ENCODE data around the gene ICE1.
"Not testable (repeated sequence)": the region's sequence is repeated elsewhere in the genome, so short reads cannot be mapped to it uniquely, and the experiment has no call there.

Gene ICE1

DNA sequence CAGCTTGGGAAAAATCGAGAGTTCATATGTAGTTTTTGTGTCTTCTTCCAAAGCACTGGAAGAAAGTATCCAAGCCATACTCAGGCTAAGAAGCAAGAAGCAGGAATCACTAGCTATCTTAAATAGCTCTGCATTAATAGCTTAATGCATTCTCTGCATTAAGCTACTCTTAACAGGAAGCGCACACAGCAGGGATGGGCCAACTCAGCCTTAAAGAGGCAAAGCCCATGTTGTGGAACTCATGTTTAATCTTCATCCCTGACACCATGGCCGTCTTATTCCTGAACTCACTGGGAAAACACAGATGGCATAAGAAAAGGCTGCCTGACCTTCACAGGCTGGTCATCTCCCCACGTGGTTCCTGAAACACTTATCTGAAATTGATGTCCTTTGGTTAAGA is 18.7 kb upstream of the ICE1 start:
- no peaks in the 10 kb centered on the region for H3K36me3 ChIP-seq (ENCODE audit: control insufficient read depth in 2 of 2, insufficient read depth in 2 of 2, low read length in 2 of 2)
- H3K4me3 ChIP-seq (ENCODE audit: low read length in 2 of 2), result no peak overlapping the region
- no peak overlapping the region for H3K27ac ChIP-seq (ENCODE audit: low read length)

DNA sequence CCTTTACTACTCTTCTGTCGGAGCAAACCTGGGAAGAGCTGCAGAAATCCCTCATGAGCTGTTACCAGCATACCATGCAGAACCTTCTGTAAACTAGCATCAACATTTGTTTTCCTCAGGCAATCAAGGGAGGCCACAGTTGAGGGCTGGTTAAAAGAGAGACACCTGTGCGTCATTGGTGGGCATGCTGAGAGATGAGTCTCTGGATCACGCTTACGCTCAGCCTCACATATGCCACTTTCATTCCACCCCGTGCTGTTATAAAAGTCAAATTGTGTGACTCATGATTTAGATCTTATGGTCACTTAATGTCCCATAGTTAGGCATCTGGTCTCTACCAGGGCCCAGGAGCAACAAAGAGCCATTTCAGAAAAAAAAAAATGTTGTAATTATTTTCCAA is 18.1 kb upstream of the ICE1 start:
- H3K36me3 ChIP-seq (ENCODE audit: control insufficient read depth in 2 of 2, insufficient read depth in 2 of 2, low read length in 2 of 2), result no peaks in the 10 kb centered on the region
- no peak overlapping the region for H3K4me3 ChIP-seq (ENCODE audit: low read length in 2 of 2)

More for the DNA sequence above, 18.7 kb upstream of the ICE1 start:
- no peak overlapping the region for H3K9ac ChIP-seq (ENCODE audit: low read length in 2 of 2)
- peaks cover 0 to 6% of the 10 kb centered on the region in 2 donors for H3K9me3 ChIP-seq (ENCODE audit: control insufficient read depth in 2 of 2, low read length in 2 of 2)
- H3K4me1 ChIP-seq (ENCODE audit: control insufficient read depth, insufficient read depth, low read length), result no peaks in the 10 kb centered on the region
- H3K27me3 ChIP-seq (ENCODE audit: control insufficient read depth in 1 of 2, insufficient read depth in 2 of 2, low read length in 2 of 2), result no peaks in the 10 kb centered on the region

GRCh38 chr5:5405441-5405840 is 17.0 kb upstream of the ICE1 start:
- no peaks in the 10 kb centered on the region for H3K9me3 ChIP-seq (ENCODE audit: control insufficient read depth in 2 of 2, low read length in 2 of 2)
- no peak overlapping the region for H3K9ac ChIP-seq (ENCODE audit: low read length in 2 of 2)
- no peak overlapping the region for H3K27ac ChIP-seq (ENCODE audit: low read length)
- no peak overlapping the region for H3K4me3 ChIP-seq (ENCODE audit: low read length in 2 of 2)
- H3K4me1 ChIP-seq (ENCODE audit: control insufficient read depth, insufficient read depth, low read length), result no peaks in the 10 kb centered on the region
- no peaks in the 10 kb centered on the region for H3K36me3 ChIP-seq (ENCODE audit: control insufficient read depth in 2 of 2, insufficient read depth in 2 of 2, low read length in 2 of 2)
- H3K27me3 ChIP-seq (ENCODE audit: control insufficient read depth in 1 of 2, insufficient read depth in 2 of 2, low read length in 2 of 2), result no peaks in the 10 kb centered on the region

More for the DNA sequence above, 18.1 kb upstream of the ICE1 start:
- peaks cover 0 to 4% of the 10 kb centered on the region in 2 donors for H3K9me3 ChIP-seq (ENCODE audit: control insufficient read depth in 2 of 2, low read length in 2 of 2)
- H3K27ac ChIP-seq (ENCODE audit: low read length), result no peak overlapping the region
- no peaks in the 10 kb centered on the region for H3K4me1 ChIP-seq (ENCODE audit: control insufficient read depth, insufficient read depth, low read length)
- H3K9ac ChIP-seq (ENCODE audit: low read length in 2 of 2), result no peak overlapping the region
- no peaks in the 10 kb centered on the region for H3K27me3 ChIP-seq (ENCODE audit: control insufficient read depth in 1 of 2, insufficient read depth in 2 of 2, low read length in 2 of 2)

GRCh38 chr5:5407924-5408323 is 14.6 kb upstream of the ICE1 start:
- Histone ChIP-seq H3K27ac (ENCODE audit: low read length) (no peak overlapping the region), H3K9me3 (ENCODE audit: control insufficient read depth in 2 of 2, low read length in 2 of 2) (no peaks in the 10 kb centered on the region), H3K4me1 (ENCODE audit: control insufficient read depth, insufficient read depth, low read length) (no peaks in the 10 kb centered on the region)

GRCh38 chr5:5409151-5409810 is 13.2 kb upstream of the ICE1 start:
- no peaks in the 10 kb centered on the region for H3K27me3 ChIP-seq (ENCODE audit: control insufficient read depth in 1 of 2, insufficient read depth in 2 of 2, low read length in 2 of 2)
- no peak overlapping the region for H3K9ac ChIP-seq (ENCODE audit: low read length in 2 of 2)
- H3K4me1 ChIP-seq (ENCODE audit: control insufficient read depth, insufficient read depth, low read length), result no peaks in the 10 kb centered on the region
- H3K36me3 ChIP-seq (ENCODE audit: control insufficient read depth in 2 of 2, insufficient read depth in 2 of 2, low read length in 2 of 2), result no peaks in the 10 kb centered on the region
- H3K27ac ChIP-seq (ENCODE audit: low read length), result no peak overlapping the region
- H3K4me3 ChIP-seq (ENCODE audit: low read length in 2 of 2), result no peak overlapping the region
- H3K9me3 ChIP-seq (ENCODE audit: control insufficient read depth in 2 of 2, low read length in 2 of 2), result no peaks in the 10 kb centered on the region

More at GRCh38 chr5:5407924-5408323, 14.6 kb upstream of the ICE1 start:
- H3K36me3 ChIP-seq (ENCODE audit: control insufficient read depth in 2 of 2, insufficient read depth in 2 of 2, low read length in 2 of 2), result no peaks in the 10 kb centered on the region
- H3K9ac ChIP-seq (ENCODE audit: low read length in 2 of 2), result no peak overlapping the region
- no peak overlapping the region for H3K4me3 ChIP-seq (ENCODE audit: low read length in 2 of 2)
- H3K27me3 ChIP-seq (ENCODE audit: control insufficient read depth in 1 of 2, insufficient read depth in 2 of 2, low read length in 2 of 2), result no peaks in the 10 kb centered on the region

- not testable (repeated sequence) for H3K9ac ChIP-seq (ENCODE audit: low read length in 2 of 2); H3K4me3 ChIP-seq (ENCODE audit: low read length in 2 of 2); H3K9me3 ChIP-seq (ENCODE audit: control insufficient read depth in 2 of 2, low read length in 2 of 2); H3K27ac ChIP-seq (ENCODE audit: low read length); H3K27me3 ChIP-seq (ENCODE audit: control insufficient read depth in 1 of 2, insufficient read depth in 2 of 2, low read length in 2 of 2); H3K36me3 ChIP-seq (ENCODE audit: control insufficient read depth in 2 of 2, insufficient read depth in 2 of 2, low read length in 2 of 2); H3K4me1 ChIP-seq (ENCODE audit: control insufficient read depth, insufficient read depth, low read length)
Observed at GRCh38 chr5:5413856-5414255, 8.6 kb upstream of the ICE1 start.

DNA sequence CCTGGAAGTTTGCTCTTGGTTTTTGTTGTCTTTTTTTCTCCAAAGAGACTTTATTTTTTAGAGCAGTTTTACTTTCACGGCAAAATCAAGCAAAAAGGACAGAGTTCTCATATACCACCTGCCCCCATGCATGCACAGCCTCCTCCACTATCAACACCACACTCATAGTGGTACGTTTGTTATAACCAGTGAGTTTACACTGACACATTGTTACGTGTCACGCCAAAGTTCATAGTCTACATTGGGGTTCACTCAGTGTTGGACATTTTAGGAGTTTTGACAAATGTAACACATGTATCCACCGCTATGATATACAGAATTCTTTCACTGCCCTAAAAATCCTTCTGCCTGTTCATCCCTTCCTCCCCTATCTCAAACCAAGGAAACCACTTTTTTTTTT is 7.5 kb upstream of the ICE1 start:
- Histone ChIP-seq H3K4me1 (ENCODE audit: control insufficient read depth, insufficient read depth, low read length) (no peaks in the 10 kb centered on the region), H3K9me3 (ENCODE audit: control insufficient read depth in 2 of 2, low read length in 2 of 2) (no peaks in the 10 kb centered on the region), H3K27ac (ENCODE audit: low read length) (no peak overlapping the region), H3K9ac (ENCODE audit: low read length in 2 of 2) (no peak overlapping the region), H3K27me3 (ENCODE audit: control insufficient read depth in 1 of 2, insufficient read depth in 2 of 2, low read length in 2 of 2) (no peaks in the 10 kb centered on the region), H3K4me3 (ENCODE audit: low read length in 2 of 2) (no peak overlapping the region), H3K36me3 (ENCODE audit: control insufficient read depth in 2 of 2, insufficient read depth in 2 of 2, low read length in 2 of 2) (no peaks in the 10 kb centered on the region)

DNA sequence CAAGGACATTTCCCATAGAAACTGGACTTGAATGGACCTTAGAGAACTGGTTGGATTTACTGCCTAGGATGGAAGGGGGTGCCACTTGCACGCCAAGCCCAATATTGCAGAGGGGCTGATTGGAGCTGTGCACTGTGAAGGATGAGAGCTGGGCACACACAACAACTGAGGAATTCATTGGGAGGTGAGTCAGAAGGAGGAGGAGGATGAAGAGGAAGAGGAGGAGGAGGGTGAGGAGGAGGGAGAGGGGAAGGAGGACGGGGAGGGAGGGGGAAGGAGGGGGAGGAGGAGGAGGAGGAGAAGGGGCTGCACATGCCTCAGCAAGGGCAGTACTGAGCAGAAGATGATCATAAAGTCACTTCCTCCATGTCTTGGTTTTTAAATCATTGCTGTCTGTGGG is 5.7 kb upstream of the ICE1 start:
- H3K4me3 ChIP-seq (ENCODE audit: low read length in 2 of 2), result no peak overlapping the region
- H3K36me3 ChIP-seq (ENCODE audit: control insufficient read depth in 2 of 2, insufficient read depth in 2 of 2, low read length in 2 of 2), result no peaks in the 10 kb centered on the region
- H3K27me3 ChIP-seq (ENCODE audit: control insufficient read depth in 1 of 2, insufficient read depth in 2 of 2, low read length in 2 of 2), result no peaks in the 10 kb centered on the region
- H3K4me1 ChIP-seq (ENCODE audit: control insufficient read depth, insufficient read depth, low read length), result peaks cover 12% of the 10 kb centered on the region
- H3K9ac ChIP-seq (ENCODE audit: low read length in 2 of 2), result no peak overlapping the region
- H3K27ac ChIP-seq (ENCODE audit: low read length), result no peak overlapping the region
- H3K9me3 ChIP-seq (ENCODE audit: control insufficient read depth in 2 of 2, low read length in 2 of 2), result no peaks in the 10 kb centered on the region

DNA sequence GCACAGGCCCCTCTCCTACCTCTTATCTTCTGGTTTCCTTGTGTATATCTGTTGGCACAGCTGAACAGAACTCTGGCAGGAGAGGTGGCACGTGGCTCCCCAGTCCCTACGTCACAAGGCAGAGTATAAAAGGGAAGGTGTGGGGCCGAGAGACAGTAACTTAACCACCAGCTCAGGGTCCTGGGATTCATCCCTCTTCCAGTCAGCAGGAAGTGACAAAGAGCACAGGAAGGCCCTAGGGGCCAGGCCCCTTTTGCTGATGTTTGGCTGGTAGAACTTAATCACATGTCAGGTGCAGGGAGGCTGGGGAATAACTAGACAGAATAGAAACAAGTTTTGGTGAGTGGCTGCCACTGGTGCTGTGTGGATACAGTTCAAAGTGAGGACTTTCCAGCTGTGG is 4.5 kb upstream of the ICE1 start:
- no peak overlapping the region for H3K9ac ChIP-seq (ENCODE audit: low read length in 2 of 2)
- no peaks in the 10 kb centered on the region for H3K9me3 ChIP-seq (ENCODE audit: control insufficient read depth in 2 of 2, low read length in 2 of 2)
- H3K27me3 ChIP-seq (ENCODE audit: control insufficient read depth in 1 of 2, insufficient read depth in 2 of 2, low read length in 2 of 2), result no peaks in the 10 kb centered on the region
- no peaks in the 10 kb centered on the region for H3K36me3 ChIP-seq (ENCODE audit: control insufficient read depth in 2 of 2, insufficient read depth in 2 of 2, low read length in 2 of 2)
- H3K27ac ChIP-seq (ENCODE audit: low read length), result no peak overlapping the region
- peaks cover 12% of the 10 kb centered on the region for H3K4me1 ChIP-seq (ENCODE audit: control insufficient read depth, insufficient read depth, low read length)
- H3K4me3 ChIP-seq (ENCODE audit: low read length in 2 of 2), result no peak overlapping the region

GRCh38 chr5:5418764-5419163 is 3.7 kb upstream of the ICE1 start:
- H3K4me1 ChIP-seq (ENCODE audit: control insufficient read depth, insufficient read depth, low read length), result peaks cover 20% of the 10 kb centered on the region
- no peak overlapping the region for H3K27ac ChIP-seq (ENCODE audit: low read length)
- H3K27me3 ChIP-seq (ENCODE audit: control insufficient read depth in 1 of 2, insufficient read depth in 2 of 2, low read length in 2 of 2), result no peaks in the 10 kb centered on the region
- H3K9me3 ChIP-seq (ENCODE audit: control insufficient read depth in 2 of 2, low read length in 2 of 2), result no peaks in the 10 kb centered on the region
- no peaks in the 10 kb centered on the region for H3K36me3 ChIP-seq (ENCODE audit: control insufficient read depth in 2 of 2, insufficient read depth in 2 of 2, low read length in 2 of 2)
- no peak overlapping the region for H3K4me3 ChIP-seq (ENCODE audit: low read length in 2 of 2)
- no peak overlapping the region for H3K9ac ChIP-seq (ENCODE audit: low read length in 2 of 2)

DNA sequence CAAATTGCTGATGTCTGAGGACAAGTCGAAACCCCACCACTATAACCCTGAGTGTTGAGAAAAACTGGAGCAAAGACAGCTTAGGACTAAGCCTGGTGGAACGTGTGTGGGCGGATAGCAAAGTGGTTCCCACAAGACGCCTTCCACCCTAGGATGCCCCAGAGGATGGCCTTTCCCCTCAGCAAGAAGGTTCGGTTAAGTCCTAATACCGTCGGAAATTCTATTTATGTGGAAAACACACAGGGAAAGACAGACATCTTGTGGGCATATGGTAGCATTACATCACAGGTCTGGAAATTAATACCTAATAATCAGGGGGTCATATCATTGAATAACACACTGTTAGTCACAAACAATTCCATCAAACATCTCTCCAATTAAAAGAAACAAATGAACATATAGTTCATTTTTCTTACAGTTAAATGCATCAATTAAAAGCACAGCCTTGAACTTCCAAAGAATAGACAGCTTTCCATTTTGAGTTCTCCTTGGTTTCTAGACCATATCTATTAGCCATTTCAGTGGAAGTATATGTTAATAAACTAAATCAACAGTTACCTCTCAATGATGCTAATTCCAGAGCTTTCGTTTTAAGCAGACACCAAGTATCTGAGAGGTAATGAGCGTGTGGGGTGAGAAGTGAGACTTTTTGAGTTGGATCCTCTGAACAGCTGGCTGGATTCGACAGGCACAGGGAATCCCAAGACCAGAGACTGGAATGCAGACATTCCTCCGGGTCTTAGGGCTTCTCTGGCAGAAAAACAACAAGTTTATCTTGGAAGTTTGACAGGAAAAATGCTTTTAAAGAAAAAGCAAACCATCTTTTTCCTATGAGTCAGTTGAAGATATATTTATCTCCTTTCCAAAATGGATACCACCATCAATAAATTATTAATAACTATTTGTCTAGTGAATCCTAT is 2.9 kb upstream of the ICE1 start:
- H3K27ac ChIP-seq (ENCODE audit: low read length), result no peak overlapping the region
- no peaks in the 10 kb centered on the region for H3K36me3 ChIP-seq (ENCODE audit: control insufficient read depth in 2 of 2, insufficient read depth in 2 of 2, low read length in 2 of 2)
- H3K4me1 ChIP-seq (ENCODE audit: control insufficient read depth, insufficient read depth, low read length), result peaks cover 23% of the 10 kb centered on the region
- no peak overlapping the region for H3K4me3 ChIP-seq (ENCODE audit: low read length in 2 of 2)
- H3K9ac ChIP-seq (ENCODE audit: low read length in 2 of 2), result no peak overlapping the region
- no peaks in the 10 kb centered on the region for H3K27me3 ChIP-seq (ENCODE audit: control insufficient read depth in 1 of 2, insufficient read depth in 2 of 2, low read length in 2 of 2)
- no peaks in the 10 kb centered on the region for H3K9me3 ChIP-seq (ENCODE audit: control insufficient read depth in 2 of 2, low read length in 2 of 2)

Data from stomach smooth muscle (tissue), 2 donors.